ENCODE measurements around the gene FRRS1L. TPM values are rescaled to one million over a fixed set of nuclear protein-coding genes. Genes with fewer than 3 reads are reported as not detected.

Gene FRRS1L
- total and polyA plus RNA-seq, 2 of the 4 experiments (the other 2 are of a cell fraction), result under 0.01 to 0.05 TPM

DNA sequence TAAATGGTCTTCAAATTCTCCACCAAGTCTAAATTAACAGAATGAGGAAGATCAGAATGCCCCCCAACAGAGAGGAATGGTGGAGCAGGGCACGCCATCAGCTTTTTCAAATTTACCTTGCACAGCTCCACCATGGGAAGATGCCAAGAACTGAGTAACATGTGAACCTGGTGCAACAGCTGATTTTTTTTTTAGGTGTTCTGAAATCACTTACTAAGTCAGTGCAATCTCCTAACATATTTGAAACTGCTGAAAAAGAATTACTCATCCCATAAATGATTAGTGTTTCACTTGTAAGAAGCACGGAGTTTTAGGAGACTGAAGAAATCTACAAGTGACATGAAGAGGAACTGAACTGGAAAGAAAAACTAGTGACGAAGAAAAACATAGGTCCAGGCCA lies 52.4 kb downstream of the FRRS1L start:
- Histone ChIP-seq H4K5ac (ENCODE audit: low read depth, low read length) (no peak overlapping the region), H2AK5ac (ENCODE audit: low read depth, low read length) (no peak overlapping the region), H3K36me3 (ENCODE audit: control insufficient read depth, insufficient read depth, low read length) (no peaks in the 10 kb centered on the region), H3K9me3 (ENCODE audit: control insufficient read depth, insufficient read depth, low read length) (no peaks in the 10 kb centered on the region), H4K8ac (ENCODE audit: low read depth in 2 of 2, low read length in 2 of 2) (no peak overlapping the region), H2AK9ac (replicated peaks; ENCODE audit: low read depth, low read length, poor library complexity) (no peak overlapping the region), H3K4me1 (ENCODE audit: control insufficient read depth, insufficient read depth, low read length) (peaks cover 6% of the 10 kb centered on the region), H3K9me1 (ENCODE audit: insufficient read depth, low read length) (peaks cover 4% of the 10 kb centered on the region; the same call in 1 of the 2 replicates), H2BK5ac (ENCODE audit: low read depth, low read length, poor library complexity, severe bottlenecking) (no peak overlapping the region), H3K79me1 (ENCODE audit: low read depth in 1 of 2, low read length in 2 of 2) (peaks cover 4 to 45% of the 10 kb centered on the region in 2 experiments; a peak in 2 of 4 replicates), H2BK120ac (ENCODE audit: low read depth, low read length) (no peak overlapping the region), H2BK20ac (ENCODE audit: low read depth, low read length) (no peak overlapping the region), H3K14ac (replicated peaks; ENCODE audit: low read depth, low read length) (no peak overlapping the region), H3K4me2 (ENCODE audit: low read depth, low read length) (peak overlapping the region; percentile 39; the same call in 1 of the 2 replicates), H3K27me3 (ENCODE audit: control insufficient read depth, insufficient read depth, low read length) (no peaks in the 10 kb centered on the region), H3K9ac (ENCODE audit: low read depth, low read length) (no peak overlapping the region), H3K4ac (ENCODE audit: low read depth, low read length) (no peak overlapping the region), H3K18ac (ENCODE audit: low read depth, low read length) (no peak overlapping the region), H3K56ac (ENCODE audit: extremely low read depth, insufficient read depth, low read length) (no peak overlapping the region), H3K27ac (ENCODE audit: insufficient read depth, low read length) (no peak overlapping the region), H4K91ac (ENCODE audit: insufficient read depth, low read depth, low read length) (no peak overlapping the region), H3K23ac (ENCODE audit: low read depth, low read length) (no peak overlapping the region), H2AFZ (replicated peaks; ENCODE audit: low read length, poor library complexity) (no peak overlapping the region), H2BK15ac (ENCODE audit: low read depth, low read length) (no peak overlapping the region), H4K20me1 (ENCODE audit: insufficient read depth, low read length) (peaks cover 38% of the 10 kb centered on the region), H3K4me3 (ENCODE audit: insufficient read depth, low read depth, low read length) (no peak overlapping the region)
- in situ Hi-C loops (cut with MboI; ENCODE audit: low sequenced_read_pairs) (no loop called here), intact Hi-C loops (cut with micrococcal nuclease) (loop anchor here (10.0 kb wide), 2 partner anchors 140 to 210 kb away; partner anchors contain the start of gene EPB41L4B), dilution Hi-C loops (cut with HindIII; ENCODE audit: low sequenced_read_pairs, unreplicated experiment) (no loop called here)
- BruUV-seq (replicated peaks), result no TSS peak
- CTCF ChIA-PET, result interaction anchor here (0.6 to 1.2 kb wide), 2 partner anchors 14 to 109 kb away, joined by 3 read pairs; no protein-coding TSS in a partner anchor
- DNase-seq, result peak; percentile 66
- ATAC-seq (ENCODE audit: low read depth), result no peak
- no peak for TF ChIP-seq MXI1 (IDR thresholded peaks at IDR 0.05; ENCODE audit: borderline replicate concordance, low read depth, low read length)
- TF ChIP-seq MAFK (IDR thresholded peaks at IDR 0.05; ENCODE audit: low read depth, low read length), result no peak
- peak; percentile 49; the same call in 1 of the 2 replicates for TF ChIP-seq CEBPB (IDR thresholded peaks at IDR 0.05; ENCODE audit: low read depth, low read length)
- TF ChIP-seq BHLHE40 (IDR thresholded peaks at IDR 0.05; ENCODE audit: low read depth, low read length), result no peak
- WGBS, 2 experiments (ENCODE audit: extremely low coverage in 2 of 2, insufficient read length in 1 of 2), result no CpG with 5 or more reads among the region's 3 CpGs
- POLR2A ChIA-PET (ENCODE audit: unreplicated experiment), result no interaction called here

All from IMR-90 (cell line).